Forelimb muscle (tissue), 1 donor: ENCODE data around the gene DRAM2. TPM values are rescaled to one million over a fixed set of nuclear protein-coding genes. Genes with fewer than 3 reads are reported as not detected.

ENCODE experiments used
- DNase-seq: peaks from one replicate; pipeline ENCODE4 v3.0.0-alpha.2; 2013; ENCODE audit warnings: low read depth
- polyA plus RNA-seq: library from polyadenylated mRNA; unstranded; fragments of 120-200 nt; gene quantifications from one replicate; pipeline ENCODE4 v1.2.1, GENCODE V29; 2013; ENCODE audit not compliant: insufficient read length

DRAM2 gene
- 36.1 TPM for polyA plus RNA-seq

DNA sequence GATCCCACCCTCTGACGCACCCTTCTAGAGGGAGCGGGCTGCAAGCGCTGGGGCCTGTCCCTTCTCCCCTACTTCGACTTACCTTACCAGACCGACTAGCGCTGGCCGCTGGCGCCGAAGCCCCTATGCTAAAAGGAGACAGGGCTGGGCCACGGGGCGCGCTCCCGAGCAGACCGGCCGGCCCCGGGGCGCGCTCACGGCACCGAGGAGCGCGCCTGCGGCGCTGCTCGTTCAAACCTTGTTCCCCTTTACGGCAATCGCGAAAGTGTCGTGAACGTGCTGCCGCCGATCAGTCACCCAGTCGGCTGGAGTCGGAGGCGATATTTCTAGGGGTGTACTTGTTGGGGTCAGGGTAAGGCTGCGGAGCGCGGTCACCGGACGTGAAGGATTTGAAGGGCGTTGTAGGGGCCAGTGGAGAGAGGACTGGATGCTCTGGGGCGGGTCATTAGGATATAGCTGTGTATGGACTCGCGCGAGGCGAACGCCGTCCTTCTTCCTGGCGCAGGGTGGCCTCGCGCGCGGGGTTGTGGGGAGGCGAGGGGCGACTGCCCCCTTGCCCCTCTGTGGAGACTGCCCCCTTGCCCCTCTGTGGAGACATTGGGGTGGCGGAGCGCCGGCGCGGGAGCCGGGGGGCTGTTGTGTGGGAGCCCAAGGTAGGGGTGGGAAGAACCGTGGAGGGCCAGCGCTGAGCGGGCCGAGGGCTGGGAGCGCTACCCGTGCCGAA, at the start of gene DRAM2, which contains the start of gene CEPT1:
Gene DRAM2 (minus strand): TSS at position 138 of the 724 bp plus-strand sequence. CDS start 8,539 bp downstream, outside the sequence.
Gene CEPT1 (plus strand): TSS at position 268 of the 724 bp plus-strand sequence. CDS start 7,492 bp downstream, outside the sequence.
- DNase-seq: peak; percentile 94

DNA sequence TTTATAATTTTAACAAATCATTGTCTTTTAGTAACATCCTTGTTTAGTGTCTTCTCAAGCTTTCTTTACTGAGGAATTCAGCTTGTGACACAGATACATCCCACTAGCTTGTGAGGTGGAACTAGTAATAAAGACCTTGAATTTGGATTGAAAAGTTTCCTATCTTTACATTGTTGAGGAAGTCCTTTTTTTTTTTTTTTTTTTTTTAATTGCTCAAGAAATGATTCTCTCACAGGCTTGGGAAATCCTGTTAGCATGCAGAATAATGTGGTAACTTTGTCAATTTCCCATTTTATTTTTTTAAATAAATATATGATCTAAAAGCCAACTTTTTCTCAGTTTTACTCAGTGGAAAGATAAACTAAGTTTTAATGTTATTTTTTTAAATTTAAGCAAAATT, 44.8 kb upstream of the DRAM2 start:
- DNase-seq: no peak

GRCh38 chr1:111183308-111184069, 43.6 kb upstream of the DRAM2 start:
- no peak for DNase-seq

DNA sequence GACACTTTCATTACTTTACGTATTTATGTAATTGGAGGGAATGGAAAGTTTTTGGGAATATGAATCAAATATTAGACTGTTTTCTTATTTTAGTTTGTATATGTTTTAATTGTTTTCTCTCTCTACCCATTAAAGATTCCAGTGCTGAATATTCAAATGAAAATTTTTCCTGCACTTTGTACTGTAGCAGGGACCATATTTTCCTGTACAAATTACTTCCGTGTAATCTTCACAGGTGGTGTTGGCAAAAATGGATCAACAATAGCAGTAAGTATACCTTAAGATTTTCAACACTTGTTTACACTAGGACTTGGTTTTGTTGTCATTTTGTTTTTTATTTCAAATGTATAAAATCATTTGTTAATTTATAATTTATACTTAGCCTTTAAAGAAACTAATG, 42.2 kb upstream of the DRAM2 start:
- no peak for DNase-seq

- DNase-seq: no peak
These were observed 40.2 kb upstream of the DRAM2 start for GRCh38 chr1:111179968-111180533.

DNA sequence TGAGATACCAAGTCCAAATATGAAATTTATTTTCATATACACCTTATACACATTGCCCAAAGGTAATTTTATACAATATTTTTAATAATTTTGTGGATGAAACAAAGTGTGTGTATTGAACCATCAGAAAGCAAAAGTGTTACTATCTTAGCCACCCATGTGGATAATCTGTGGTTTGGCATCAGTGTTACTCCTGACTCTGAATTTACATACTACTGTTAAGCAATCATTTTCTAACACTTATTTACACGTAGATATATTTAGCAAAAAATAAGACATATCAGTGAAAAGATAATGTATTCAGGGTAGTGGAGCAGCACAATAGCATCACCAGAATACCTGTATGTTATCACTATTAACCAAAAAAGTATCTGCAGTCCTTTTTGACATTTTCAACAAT, 36.8 kb upstream of the DRAM2 start:
- no peak for DNase-seq

DNA sequence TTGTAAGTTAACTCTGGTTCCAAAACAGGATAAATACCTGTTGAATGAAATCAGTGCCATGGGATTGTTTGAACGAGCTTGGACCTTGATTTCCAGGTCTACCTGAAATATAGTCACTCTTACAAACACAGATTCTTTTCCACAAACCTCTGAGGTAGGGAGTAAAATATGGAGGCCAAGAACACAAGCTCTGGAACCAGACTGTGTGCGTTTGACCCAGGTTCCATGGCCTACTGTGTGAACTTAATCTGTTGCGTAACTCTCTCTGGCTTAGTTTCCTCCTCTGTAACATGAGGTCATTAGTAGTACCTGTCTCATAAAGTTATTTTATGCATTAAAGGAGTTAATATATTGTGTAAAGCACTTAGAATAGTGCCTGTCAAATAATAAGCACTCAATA, 35.5 kb upstream of the DRAM2 start:
- no peak for DNase-seq

GRCh38 chr1:111174070-111174469, 34.2 kb upstream of the DRAM2 start:
- DNase-seq: no peak

- DNase-seq: no peak
These were observed 32.6 kb upstream of the DRAM2 start for GRCh38 chr1:111172463-111172862.

DNA sequence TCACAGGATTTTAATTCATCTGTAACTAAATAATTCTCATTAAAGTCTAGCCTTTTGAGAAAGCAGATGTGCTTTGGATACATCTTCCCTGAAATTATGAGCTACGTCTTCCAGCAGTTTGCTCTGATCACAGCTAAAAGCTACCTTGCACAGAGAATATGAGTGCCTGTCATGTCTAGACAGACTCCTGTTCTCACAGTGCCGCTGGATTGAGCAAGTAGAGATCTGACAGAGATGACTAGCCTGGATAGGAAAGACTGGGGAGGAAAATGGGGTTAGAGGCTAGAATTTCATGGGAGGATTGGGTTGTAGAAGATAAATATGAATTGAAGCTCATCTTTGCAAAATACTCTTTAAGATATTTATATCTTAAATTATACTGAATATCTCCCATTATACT, 24.3 kb upstream of the DRAM2 start:
- DNase-seq: no peak

GRCh38 chr1:111163363-111163762, 23.5 kb upstream of the DRAM2 start:
- no peak for DNase-seq

DNA sequence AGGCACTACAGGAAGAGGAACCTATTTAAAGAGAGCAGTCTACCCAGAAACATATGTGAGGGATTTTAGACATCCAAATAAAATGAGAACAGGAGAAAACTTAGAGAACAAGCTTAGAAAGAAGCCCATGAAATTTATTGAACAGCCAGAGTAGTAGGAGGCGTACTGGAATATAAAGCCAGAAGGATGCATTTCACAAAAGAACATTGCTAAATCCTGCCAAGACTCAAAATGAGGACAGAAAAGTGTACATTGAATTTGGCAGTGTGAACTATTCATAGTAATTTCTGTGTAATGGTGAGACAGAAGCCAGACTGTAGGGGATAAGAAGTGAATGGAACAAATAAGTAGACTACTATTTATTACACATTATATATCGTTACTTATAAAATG, 22.6 kb upstream of the DRAM2 start:
- DNase-seq: no peak

- DNase-seq: no peak
These were observed 22.1 kb upstream of the DRAM2 start for GRCh38 chr1:111161843-111162487.

DNA sequence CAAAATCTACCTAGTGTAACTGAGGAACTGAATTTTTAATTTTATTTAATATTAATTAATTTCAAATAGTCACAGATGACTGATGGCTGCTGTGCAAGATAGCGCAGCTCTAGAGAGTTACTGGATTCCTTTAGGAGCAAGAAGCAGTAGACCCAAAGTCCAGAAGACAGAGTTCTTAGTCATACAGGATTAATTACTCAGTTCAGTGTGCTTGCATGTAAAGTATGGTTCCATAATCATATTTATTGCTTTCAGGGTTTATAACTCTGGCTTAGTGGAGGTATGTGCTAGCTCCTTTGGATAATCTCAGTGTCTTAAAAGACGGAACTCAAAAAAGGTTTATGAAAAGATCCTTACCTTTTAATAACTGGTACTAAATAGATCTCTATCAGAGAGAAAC, 17.5 kb upstream of the DRAM2 start:
- no peak for DNase-seq

DNA sequence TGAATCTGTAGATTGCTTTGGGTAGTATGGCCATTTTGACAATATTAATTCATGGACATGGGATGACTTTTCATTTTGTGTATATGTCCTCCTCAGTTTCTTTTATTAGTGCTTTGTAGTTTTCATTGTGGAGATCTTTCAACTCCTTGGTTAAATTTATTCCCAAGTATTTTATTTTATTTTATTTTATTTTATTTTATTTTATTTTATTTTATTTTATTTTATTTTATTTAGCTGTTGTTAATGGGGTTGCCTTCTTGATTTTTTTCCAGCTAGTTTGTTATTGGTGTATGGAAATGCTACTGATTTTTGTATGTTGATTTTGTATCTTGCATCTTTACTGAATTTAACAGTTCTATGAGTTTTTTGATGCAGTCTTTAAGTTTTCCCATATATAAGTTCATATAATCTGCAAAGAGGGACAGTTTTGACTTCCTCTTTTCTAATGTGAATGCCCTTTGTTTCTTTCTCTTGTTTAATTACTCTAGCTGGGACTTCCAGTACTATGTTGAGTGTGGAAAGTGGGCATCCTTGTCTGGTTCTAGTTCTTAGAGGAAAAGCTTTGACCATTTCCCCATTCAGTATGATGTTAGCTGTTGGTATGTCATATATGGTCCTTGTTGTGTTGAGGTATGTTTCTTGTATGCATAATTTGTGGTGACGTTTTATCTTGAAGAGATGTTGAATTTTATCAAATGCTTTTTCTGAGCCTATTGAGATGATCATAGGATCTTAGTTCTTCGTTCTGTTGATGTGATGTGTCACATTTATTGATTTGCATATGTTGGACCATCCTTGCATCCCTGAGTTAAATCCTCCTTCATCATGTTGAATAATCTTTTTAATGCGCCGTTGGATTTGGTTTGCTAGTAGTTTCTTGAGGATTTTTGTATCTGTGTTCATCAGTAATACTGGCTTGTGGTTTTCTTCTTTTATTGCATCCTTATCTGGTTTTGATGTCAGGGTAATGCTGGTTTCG, 14.4 kb upstream of the DRAM2 start:
- no peak for DNase-seq

DNA sequence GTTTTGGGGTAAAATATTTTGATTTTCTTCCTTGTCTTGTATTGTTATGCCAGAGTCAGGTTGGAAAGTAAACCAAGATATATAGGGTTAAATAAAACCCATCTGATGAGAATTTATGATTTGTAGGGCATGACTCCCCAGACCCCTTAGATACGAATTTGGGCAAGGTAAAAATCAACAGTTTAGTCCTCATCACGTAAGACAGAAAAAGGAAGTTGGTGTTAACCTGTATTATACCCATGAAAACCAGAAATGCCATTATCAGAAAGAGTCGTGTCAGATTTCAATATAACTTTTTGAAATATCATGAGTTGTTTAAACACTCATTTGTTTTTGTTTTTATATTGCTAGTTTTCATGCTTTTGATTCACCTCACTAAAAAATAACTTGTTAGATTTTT, 11.9 kb upstream of the DRAM2 start:
- no peak for DNase-seq

DNA sequence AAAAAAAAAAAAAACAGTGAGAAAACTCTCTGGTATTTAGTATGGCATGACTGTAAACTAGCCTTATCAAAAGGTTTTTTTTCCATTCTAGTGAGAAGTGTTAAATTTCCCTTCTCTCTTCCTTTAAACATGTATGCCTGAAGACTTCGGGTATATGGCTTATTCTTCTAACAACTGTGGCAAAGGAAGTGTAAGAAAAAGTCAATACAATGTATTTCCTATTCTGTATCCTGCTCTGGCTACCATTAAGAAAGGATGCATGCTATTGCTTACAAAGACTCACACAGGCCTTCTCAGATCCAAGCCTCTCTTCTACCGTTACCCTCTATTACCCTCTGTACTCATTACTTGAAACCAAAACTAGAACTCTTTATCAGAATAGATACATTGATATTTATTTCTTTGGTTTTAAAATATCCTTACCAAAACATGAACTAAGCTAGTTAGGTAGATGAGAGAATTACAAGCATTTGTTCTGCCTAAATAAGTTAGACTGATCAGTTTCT, 8.5 kb upstream of the DRAM2 start:
- no peak for DNase-seq

DNA sequence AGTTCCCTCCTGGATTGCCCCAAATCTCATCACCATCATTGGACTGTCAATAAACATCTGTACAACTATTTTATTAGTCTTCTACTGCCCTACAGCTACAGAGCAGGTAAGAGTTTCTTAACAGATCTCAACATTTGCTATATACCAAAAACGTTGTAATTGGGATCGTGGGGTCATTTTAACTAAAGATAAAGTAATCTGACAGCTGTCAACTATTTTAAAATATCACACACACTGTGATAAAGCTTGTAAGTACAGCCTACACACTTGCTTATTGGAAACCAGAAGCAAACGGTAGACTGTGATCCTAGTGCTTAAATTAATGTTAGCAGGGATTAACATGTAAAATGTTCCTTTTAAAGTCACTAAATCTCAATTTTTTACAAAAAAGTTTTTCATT, 8.1 kb upstream of the DRAM2 start:
- DNase-seq: no peak

GRCh38 chr1:111145963-111146768, 6.3 kb upstream of the DRAM2 start:
- no peak for DNase-seq

DNA sequence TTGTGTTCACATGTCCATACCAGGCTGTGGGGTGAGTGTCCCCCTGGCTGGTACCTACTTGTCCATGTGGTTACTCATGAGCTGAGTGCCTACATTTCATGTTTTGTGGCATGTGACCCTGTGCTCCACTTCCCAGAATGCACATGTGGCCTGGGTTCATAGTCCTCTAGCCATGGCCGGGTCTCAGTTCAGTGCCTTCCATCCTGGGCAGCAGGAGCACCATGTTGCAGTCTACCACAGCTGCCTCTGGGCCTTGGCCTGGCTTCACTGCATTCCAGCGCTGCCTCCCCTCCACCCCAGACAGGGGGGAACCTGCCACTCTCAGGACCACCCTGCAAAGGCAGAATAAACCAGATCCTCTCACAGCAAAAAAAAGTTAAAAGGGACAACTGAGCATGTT, 5.6 kb upstream of the DRAM2 start:
- no peak for DNase-seq
